GM19025 (cell line): ENCODE results near the gene ASMTL.
A peak's percentile ranks its signal among the peaks of the same experiment; 100 is the strongest.
"Not testable (repeated sequence)": the region's sequence is repeated elsewhere in the genome, so short reads cannot be mapped to it uniquely, and the experiment has no call there.

Source experiments
- ATAC-seq: cut with Tn5 transposase; IDR thresholded peaks from one replicate; pipeline ENCODE4 v1.9.1; 2021; ENCODE audit warnings: mild to moderate bottlenecking, low read depth, moderate library complexity; ENCODE audit not compliant: unreplicated experiment

ASMTL gene

GRCh38 chrX:1452516-1453394, at the start of gene ASMTL:
Gene ASMTL (minus strand): TSS chrX:1452909. CDS start chrX:1452840, 69 bp downstream.
- peak; percentile 73 for ATAC-seq

DNA sequence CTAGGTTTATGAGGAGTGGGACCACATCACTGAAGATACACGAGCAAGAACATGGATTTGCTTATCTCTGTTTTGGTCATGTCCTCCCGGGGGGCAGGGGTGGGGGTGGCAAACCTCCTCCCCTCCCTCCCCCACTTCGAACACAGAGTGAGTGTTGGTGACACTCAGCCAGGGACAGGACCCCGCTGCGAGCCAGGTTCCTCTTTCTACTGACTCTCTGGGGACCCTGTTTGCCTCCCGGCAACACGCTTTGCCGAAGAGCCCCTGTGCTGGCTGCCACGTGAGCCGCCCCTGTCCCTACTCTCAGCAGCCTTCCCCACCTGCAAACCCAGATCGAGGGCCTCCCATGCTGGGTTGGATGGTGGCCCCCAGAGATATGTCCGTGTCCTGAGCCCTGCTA, 49.5 kb upstream of the ASMTL start:
- peak; percentile 36 for ATAC-seq

GRCh38 chrX:1500701-1501624, 48.3 kb upstream of the ASMTL start:
- ATAC-seq: peak; percentile 73

DNA sequence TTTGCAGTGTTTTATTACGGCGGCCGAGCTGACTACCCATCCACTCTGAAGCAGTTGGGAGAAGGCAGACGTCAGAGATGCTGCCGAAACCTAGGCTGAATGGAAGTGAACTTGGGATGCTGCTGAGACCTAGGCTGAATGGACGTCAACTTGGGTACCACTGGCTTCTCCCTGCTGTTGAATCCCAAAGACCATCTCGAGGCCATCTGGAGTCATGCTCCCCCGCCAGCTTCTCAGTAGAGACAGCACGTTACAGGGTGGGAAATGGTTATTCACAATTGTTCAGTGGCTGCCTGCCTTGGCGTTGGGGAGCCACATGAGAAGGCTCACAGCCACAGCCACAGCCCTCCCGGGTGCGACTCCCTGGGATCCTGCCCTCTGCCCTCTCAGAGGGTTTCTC, 43.4 kb upstream of the ASMTL start:
- ATAC-seq: no peak

GRCh38 chrX:1493877-1494510, 41.3 kb upstream of the ASMTL start:
- peak; percentile 36 for ATAC-seq

- no peak for ATAC-seq
Measured at GRCh38 chrX:1493412-1493811, 40.7 kb upstream of the ASMTL start.

- no peak for ATAC-seq
Measured at GRCh38 chrX:1492421-1493012, 39.8 kb upstream of the ASMTL start.

DNA sequence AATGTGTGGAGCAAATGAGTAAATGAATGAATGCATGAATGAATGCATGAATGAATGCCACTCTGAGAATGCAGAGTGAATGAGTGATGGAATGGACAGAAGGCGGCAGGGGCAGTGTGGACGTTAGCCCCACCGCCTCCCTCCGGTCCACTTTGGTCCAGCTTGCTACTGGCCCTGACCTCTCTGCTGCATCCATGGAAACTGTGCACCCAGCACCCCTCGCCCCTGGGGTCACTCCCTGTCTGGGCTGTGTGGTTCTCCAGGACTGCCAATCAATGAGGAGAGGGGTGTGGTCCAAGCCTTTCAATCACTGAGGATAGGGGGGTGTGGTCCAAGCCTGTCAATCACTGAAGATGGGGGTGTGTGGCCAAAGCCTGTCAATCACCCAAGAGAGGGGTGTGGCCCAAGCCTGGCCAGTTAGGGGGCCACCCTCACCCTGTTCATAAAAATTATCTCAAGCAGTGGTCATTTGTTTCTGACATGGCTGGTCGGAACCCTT, 39.2 kb upstream of the ASMTL start:
- peak; percentile 74 for ATAC-seq

DNA sequence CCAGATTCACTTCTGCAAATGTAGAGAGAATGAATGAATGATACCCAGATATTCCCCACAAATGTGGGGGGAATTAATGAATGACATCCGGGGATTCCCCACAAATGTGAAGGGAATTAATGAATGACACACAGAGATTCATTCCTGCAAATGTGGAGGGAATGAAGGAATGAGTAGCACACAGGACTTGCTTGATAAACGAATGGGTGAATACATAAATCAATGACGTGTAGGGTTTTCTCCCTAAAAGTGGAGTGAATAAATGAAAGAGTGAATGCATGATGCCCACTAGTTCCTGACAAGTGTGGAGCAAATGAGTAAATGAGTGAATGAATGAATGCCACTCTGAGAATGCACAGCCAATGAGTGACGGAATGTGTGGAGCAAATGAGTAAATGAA, 38.5 kb upstream of the ASMTL start:
- ATAC-seq: not testable (repeated sequence)

DNA sequence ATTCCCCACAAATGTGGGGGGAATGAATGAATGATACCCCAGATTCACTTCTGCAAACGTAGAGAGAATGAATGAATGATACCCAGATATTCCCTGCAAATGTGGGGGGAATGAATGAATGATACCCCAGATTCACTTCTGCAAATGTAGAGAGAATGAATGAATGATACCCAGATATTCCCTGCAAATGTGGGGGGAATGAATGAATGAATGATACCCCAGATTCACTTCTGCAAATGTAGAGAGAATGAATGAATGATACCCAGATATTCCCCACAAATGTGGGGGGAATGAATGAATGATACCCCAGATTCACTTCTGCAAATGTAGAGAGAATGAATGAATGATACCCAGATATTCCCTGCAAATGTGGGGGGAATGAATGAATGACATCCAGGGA, 38.0 kb upstream of the ASMTL start:
- not testable (repeated sequence) for ATAC-seq

GRCh38 chrX:1489354-1489753, 36.6 kb upstream of the ASMTL start:
- ATAC-seq: not testable (repeated sequence)

GRCh38 chrX:1488745-1489144, 36.0 kb upstream of the ASMTL start:
- no peak for ATAC-seq

DNA sequence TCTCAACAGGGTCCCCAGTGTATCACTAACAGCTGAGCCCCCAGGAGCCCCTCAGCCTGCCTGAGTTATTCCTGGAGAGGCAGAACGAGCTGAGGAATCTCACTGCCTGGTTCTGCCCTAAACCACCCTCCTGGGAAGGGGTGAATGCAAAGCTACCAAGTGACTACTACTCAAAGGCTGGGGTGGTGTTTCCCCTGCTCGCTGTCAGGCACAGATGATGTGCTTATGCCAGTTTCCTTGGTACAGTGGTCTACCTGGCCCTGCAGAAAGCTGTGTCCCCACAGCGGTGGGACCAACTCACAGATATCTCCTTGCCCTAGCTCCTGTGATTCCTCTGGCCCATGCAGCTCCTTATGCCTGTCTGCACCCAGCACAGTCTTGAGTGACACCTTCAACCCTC, 35.4 kb upstream of the ASMTL start:
- ATAC-seq: no peak

- no peak for ATAC-seq
Measured at GRCh38 chrX:1487401-1487800, 34.7 kb upstream of the ASMTL start.

- ATAC-seq: no peak
Measured at GRCh38 chrX:1486749-1487361, 34.1 kb upstream of the ASMTL start.

- ATAC-seq: no peak
Measured at GRCh38 chrX:1486177-1486576, 33.5 kb upstream of the ASMTL start.

GRCh38 chrX:1485033-1485432, 32.3 kb upstream of the ASMTL start:
- ATAC-seq: no peak

DNA sequence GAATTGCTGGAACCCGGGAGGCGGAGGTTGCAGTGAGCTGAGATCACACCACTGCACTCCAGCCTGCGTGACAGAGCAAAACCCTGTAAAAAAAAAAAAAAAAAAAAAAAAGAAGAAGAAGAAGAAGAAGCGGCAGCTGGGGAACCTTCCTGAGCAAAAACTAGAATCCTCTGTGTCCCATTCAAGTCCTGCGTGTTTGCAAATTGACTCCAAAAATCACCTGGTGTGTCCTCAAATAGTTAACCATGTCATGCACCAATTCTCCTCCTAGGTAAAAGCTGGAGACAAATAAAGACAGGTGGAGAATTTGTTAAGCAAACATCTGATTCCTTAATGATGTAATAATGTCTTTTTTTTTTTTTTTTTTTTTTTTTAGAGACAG, 31.9 kb upstream of the ASMTL start:
- ATAC-seq: no peak

DNA sequence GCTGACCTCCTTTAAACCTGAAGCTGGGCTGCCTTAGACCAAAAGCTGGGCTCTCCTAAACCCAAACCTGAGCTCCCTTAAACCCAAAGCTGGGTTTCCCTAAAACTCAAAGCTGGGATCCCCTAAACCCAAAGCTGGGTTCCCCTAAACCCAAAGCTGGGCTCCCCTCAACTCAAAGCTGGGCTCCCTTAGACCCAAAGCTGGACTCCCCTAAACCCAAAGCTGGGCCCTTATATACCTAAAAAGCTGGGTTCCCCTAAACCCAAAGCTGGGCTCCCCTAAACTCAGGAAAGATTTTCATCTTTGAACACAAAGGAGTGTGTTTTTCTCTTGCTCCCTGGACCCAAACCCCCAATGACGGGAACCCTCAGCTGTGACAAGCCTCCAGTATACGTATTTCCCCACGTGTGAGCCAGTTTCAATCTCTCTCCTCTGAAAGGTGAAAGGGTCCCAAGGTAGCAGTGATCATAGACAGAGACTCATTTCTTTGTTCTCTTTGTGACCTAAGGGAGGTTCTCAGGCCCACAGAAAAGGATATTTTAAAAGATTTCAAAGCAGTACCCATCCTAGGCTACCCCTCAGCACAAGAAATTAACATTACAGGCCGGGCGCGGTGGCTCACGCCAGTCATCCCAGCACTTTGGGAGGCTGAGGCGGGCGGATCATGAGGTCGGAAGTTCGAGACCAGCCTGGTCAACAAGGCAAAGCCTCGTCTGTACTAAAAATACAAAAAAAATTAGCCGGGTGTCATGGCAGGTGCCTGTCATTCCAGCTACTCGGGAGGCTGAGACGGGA, 31.3 kb upstream of the ASMTL start:
- ATAC-seq: peak; percentile 31
